A549 (cell line): Measurements from ENCODE around the gene TFPT.

Experiments
- CHD2 ChIP-seq: fragments of 150-350 bp; IDR thresholded peaks from 2 replicates; pipeline ENCODE4 v1.6.1; 2014; ENCODE audit warnings: low read length; ENCODE audit not compliant: partially characterized antibody
- CTCF ChIP-seq: fragments of >200 bp; sonication (Bioruptor Twin); formaldehyde crosslinking; IDR thresholded peaks from 3 replicates; pipeline ENCODE4 v1.5.1; 2016
- EP300 ChIP-seq, 2 experiments: fragments of >200 bp; sonication (Bioruptor Twin); formaldehyde crosslinking; IDR thresholded peaks; 2 replicates in 1 of 2; 3 replicates in 1 of 2; pipeline ENCODE4 v1.6.1; 2016 to 2017
- HMGXB4 ChIP-seq: fragments of 250-450 bp; sonication (Bioruptor Pico); IDR thresholded peaks from 2 replicates; pipeline ENCODE4 v1.5.0; 2021; ENCODE audit warnings: mild to moderate bottlenecking, moderate library complexity, borderline replicate concordance
- PBX3 ChIP-seq: IDR thresholded peaks from 2 replicates; pipeline ENCODE4 v1.6.1; 2012
- POLR2A ChIP-seq: IDR thresholded peaks from 2 replicates; pipeline ENCODE4 v1.6.1; 2012; ENCODE audit warnings: mild to moderate bottlenecking, low read length
- SMC3 ChIP-seq: fragments of >200 bp; sonication (Bioruptor Twin); formaldehyde crosslinking; IDR thresholded peaks from 3 replicates; pipeline ENCODE4 v1.6.1; 2018; ENCODE audit warnings: inconsistent platforms
- ZC3H11A ChIP-seq: fragments of 450-650 bp; IDR thresholded peaks from 2 replicates; pipeline ENCODE4 v1.6.1; 2014; ENCODE audit warnings: antibody characterized with exemption, mild to moderate bottlenecking
- ZFP36 ChIP-seq: fragments of 450-650 bp; IDR thresholded peaks from 2 replicates; pipeline ENCODE4 v1.6.1; 2014; ENCODE audit warnings: borderline replicate concordance; ENCODE audit not compliant: partially characterized antibody

GRCh38 chr19:54123682-54124081 lies 8.2 kb upstream of the TFPT start:
- TF ChIP-seq ZFP36: no peak
- no peak for TF ChIP-seq SMC3
- TF ChIP-seq HMGXB4: no peak
- TF ChIP-seq ZC3H11A: no peak
- no peak for TF ChIP-seq EP300 (IDR thresholded peaks at IDR 0.05)
- TF ChIP-seq CTCF: no peak
- TF ChIP-seq POLR2A: no peak
- TF ChIP-seq CHD2: no peak
- no peak for TF ChIP-seq PBX3
